MCF 10A (cell line): Measurements from ENCODE around the gene MCUR1. TPM values are rescaled to one million over a fixed set of nuclear protein-coding genes. Genes with fewer than 3 reads are reported as not detected.

ENCODE experiments used
- BruUV-seq: library from RNA; stranded (reverse); fragments of 400-500 nt; replicated peaks from 2 replicates; lab custom pipeline; 2021; lab: Mats Ljungman, UMichigan
- CTCF ChIA-PET: fragments of 300-600 bp; sonication (Branson Sonifier 250); formaldehyde crosslinking; extraction: SDS; loops from one replicate; lab custom pipeline; 2021; ENCODE audit warnings: antibody characterized with exemption, inconsistent platforms; lab: Yijun Ruan, JAX
- POLR2A ChIA-PET: fragments of 300-600, 350-650 bp; sonication (Branson Sonifier 250); formaldehyde crosslinking; extraction: SDS; loops from one replicate; lab custom pipeline; 2020; ENCODE audit warnings: antibody characterized with exemption, inconsistent platforms; lab: Yijun Ruan, JAX
- DNase-seq: peaks from one replicate; pipeline ENCODE4 v3.0.0-alpha.2; 2018; ENCODE audit not compliant: unreplicated experiment
- H3K27ac Mint-ChIP-seq: one replicate; pipeline ENCODE4 v1.8.0; 2022; ENCODE audit warnings: mild to moderate bottlenecking, low read depth, mixed read lengths; ENCODE audit not compliant: unreplicated experiment
- H3K27me3 Mint-ChIP-seq: one replicate; pipeline ENCODE4 v1.8.0; 2022; ENCODE audit warnings: mixed read lengths; ENCODE audit not compliant: insufficient read depth, unreplicated experiment
- H3K36me3 Mint-ChIP-seq: one replicate; pipeline ENCODE4 v1.8.0; 2022; ENCODE audit warnings: mild to moderate bottlenecking, moderate library complexity, mixed read lengths; ENCODE audit not compliant: insufficient read depth, unreplicated experiment
- H3K4me1 Mint-ChIP-seq: one replicate; pipeline ENCODE4 v1.8.0; 2022; ENCODE audit warnings: mixed read lengths; ENCODE audit not compliant: insufficient read depth, unreplicated experiment
- H3K4me3 Mint-ChIP-seq: one replicate; pipeline ENCODE4 v1.8.0; 2022; ENCODE audit warnings: mild to moderate bottlenecking, moderate library complexity, mixed read lengths; ENCODE audit not compliant: unreplicated experiment
- H3K9me3 Mint-ChIP-seq: one replicate; pipeline ENCODE4 v1.8.0; 2022; ENCODE audit warnings: mixed read lengths; ENCODE audit not compliant: unreplicated experiment
- intact Hi-C: fragments of 100-400 bp; cut with micrococcal nuclease; formaldehyde crosslinking; loops from 2 replicates; pipeline ENCODE4 v1.14.1; 2022
- total RNA-seq: library from RNA; stranded (reverse); gene quantifications from 2 replicates; pipeline ENCODE4 v1.2.3, GENCODE V29; 2022
- TF ChIP-seq, protein P1 (sequence below): fragments of 200-600 bp; IDR thresholded peaks from one replicate; pipeline ENCODE4 v1.8.0; 2022; ENCODE audit warnings: antibody characterized with exemption, mild to moderate bottlenecking; ENCODE audit not compliant: unreplicated experiment

MCUR1 gene
- total RNA-seq, 1 experiment from 2014 or later = 30.4 TPM

DNA sequence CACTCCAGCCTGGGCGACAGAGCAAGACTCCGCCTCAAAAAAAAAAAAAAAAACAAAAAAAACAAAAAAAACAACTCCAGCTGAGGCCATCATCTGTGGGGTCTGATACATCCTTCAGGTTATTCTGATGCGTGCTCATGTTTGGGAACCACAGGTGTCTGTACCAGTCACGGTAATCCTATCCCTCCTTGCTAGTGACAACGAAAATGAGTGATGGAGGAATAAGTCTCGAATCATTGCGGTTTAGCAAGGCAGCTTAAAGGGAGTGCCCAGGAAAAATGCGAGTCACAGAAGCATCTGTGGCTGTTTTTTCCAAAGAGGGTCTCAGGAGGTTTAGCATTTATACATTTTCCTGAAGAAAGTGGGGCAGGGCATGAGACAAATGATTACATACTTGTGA is 48.8 kb downstream of the MCUR1 start:
- Mint-ChIP-seq H3K27ac (peak overlapping the region; percentile 55), H3K4me3 (no peak overlapping the region), H3K9me3 (no peaks in the 10 kb centered on the region), H3K4me1 (peaks cover 35% of the 10 kb centered on the region), H3K36me3 (no peaks in the 10 kb centered on the region), H3K27me3 (no peaks in the 10 kb centered on the region)
- POLR2A ChIA-PET = interaction anchor here (0.9 to 7.9 kb wide), 3 partner anchors 8 to 54 kb away, joined by 3 to 109 read pairs (median 3); partner anchors contain the start of gene RANBP9
- no TSS peak for BruUV-seq
- intact Hi-C loops = no loop called here
- no peak for DNase-seq
- CTCF ChIA-PET = interaction anchor here (0.6 to 1.4 kb wide), 4 partner anchors 29 to 282 kb away, joined by 3 read pairs; no protein-coding TSS in a partner anchor
- TF ChIP-seq, protein P1, sequence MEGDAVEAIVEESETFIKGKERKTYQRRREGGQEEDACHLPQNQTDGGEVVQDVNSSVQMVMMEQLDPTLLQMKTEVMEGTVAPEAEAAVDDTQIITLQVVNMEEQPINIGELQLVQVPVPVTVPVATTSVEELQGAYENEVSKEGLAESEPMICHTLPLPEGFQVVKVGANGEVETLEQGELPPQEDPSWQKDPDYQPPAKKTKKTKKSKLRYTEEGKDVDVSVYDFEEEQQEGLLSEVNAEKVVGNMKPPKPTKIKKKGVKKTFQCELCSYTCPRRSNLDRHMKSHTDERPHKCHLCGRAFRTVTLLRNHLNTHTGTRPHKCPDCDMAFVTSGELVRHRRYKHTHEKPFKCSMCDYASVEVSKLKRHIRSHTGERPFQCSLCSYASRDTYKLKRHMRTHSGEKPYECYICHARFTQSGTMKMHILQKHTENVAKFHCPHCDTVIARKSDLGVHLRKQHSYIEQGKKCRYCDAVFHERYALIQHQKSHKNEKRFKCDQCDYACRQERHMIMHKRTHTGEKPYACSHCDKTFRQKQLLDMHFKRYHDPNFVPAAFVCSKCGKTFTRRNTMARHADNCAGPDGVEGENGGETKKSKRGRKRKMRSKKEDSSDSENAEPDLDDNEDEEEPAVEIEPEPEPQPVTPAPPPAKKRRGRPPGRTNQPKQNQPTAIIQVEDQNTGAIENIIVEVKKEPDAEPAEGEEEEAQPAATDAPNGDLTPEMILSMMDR = no peak

DNA sequence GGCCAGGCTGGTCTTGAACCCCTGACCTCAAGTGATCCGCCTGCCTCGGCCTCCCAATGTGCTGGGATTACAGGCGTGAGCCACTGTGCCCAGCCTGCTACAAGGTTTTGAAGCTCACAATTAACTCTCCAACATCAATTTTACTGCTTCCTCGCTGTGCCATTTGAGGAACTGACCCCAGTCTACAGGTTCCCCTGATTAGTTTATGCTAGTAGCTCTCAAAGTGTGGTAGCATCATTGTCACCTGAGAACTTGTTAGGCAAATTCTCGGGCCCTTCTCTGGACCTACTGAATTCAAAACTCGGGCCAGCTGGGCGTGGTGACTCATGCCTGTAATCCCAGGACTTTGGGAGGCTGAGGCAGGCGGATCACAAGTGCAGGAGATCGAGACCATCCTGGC is 49.4 kb downstream of the MCUR1 start:
- ChIA-PET CTCF (interaction anchor here (0.7 to 1.4 kb wide), 3 partner anchors 29 to 282 kb away, joined by 3 read pairs; no protein-coding TSS in a partner anchor), POLR2A (interaction anchor here (1.3 to 7.9 kb wide), 2 partner anchors 8 to 54 kb away, joined by 3 to 109 read pairs; partner anchors contain the start of gene RANBP9)
- no peak overlapping the region for H3K27ac Mint-ChIP-seq
- TF ChIP-seq, protein P1 = no peak
- no TSS peak for BruUV-seq
- H3K4me1 Mint-ChIP-seq = peaks cover 40% of the 10 kb centered on the region
- intact Hi-C loops = no loop called here
- H3K4me3 Mint-ChIP-seq = no peak overlapping the region
- H3K27me3 Mint-ChIP-seq = no peaks in the 10 kb centered on the region
- H3K36me3 Mint-ChIP-seq = peaks cover 4% of the 10 kb centered on the region
- H3K9me3 Mint-ChIP-seq = no peaks in the 10 kb centered on the region
- no peak for DNase-seq

DNA sequence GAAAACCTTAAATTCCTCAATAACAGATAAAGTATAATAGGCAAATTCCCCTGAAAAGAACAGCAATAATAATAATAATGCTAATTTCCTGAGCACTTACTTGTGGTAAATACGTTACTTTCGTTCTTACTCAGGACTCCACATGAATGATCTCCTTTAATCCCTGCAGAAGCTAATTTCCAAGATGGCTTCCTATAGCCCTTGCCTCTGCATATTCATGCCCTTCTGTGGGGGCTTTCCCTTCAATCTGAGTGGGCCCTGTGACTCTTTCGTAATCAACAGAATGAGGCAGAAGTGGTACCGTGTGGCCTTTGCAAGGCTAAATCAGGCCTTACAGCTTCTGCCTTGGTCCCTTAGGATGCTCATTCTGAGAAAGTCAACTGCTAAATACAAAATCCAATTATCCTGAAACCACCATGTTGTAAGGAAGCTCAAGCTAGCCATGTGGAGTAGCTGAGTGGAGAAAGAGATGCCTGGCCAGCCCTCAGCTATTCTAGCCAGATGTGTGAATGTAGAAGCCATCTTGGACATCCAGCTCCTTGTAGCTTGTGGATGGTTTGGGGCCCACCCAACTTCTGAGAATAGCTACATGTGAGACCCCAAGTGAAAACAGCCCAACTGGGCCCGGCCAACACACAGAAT is 50.5 kb downstream of the MCUR1 start:
- H3K27me3 Mint-ChIP-seq = no peaks in the 10 kb centered on the region
- H3K4me3 Mint-ChIP-seq = no peak overlapping the region
- H3K36me3 Mint-ChIP-seq = peaks cover 5% of the 10 kb centered on the region
- peaks cover 42% of the 10 kb centered on the region for H3K4me1 Mint-ChIP-seq
- TF ChIP-seq, protein P1 = no peak
- ChIA-PET POLR2A (interaction anchor here (0.8 to 7.9 kb wide), 5 partner anchors 32 to 148 kb away, joined by 4 to 109 read pairs (median 10); partner anchors contain the start of genes NOL7 and RANBP9), CTCF (interaction anchor here (1.0 to 1.2 kb wide), 3 partner anchors 21 to 189 kb away, joined by 3 to 5 read pairs (median 4); partner anchors contain the start of gene SIRT5)
- H3K27ac Mint-ChIP-seq = no peak overlapping the region
- intact Hi-C loops = no loop called here
- DNase-seq = no peak
- no TSS peak for BruUV-seq
- no peaks in the 10 kb centered on the region for H3K9me3 Mint-ChIP-seq
